ENCODE data around the gene KCNK4.
A peak's percentile ranks its signal among the peaks of the same experiment; 100 is the strongest.
"Not testable (repeated sequence)": the region's sequence is repeated elsewhere in the genome, so short reads cannot be mapped to it uniquely, and the experiment has no call there.

Gene KCNK4

GRCh38 chr11:64313491-64314145, 22.5 kb downstream of the KCNK4 start:
- DNase-seq, result no peak

GRCh38 chr11:64314146-64314804, 23.2 kb downstream of the KCNK4 start:
- DNase-seq, result no peak

- DNase-seq, result no peak
Observed at GRCh38 chr11:64314805-64315561, 23.9 kb downstream of the KCNK4 start.

GRCh38 chr11:64315667-64316526, 24.8 kb downstream of the KCNK4 start:
- DNase-seq, result not testable (repeated sequence)

GRCh38 chr11:64316672-64317324, 25.7 kb downstream of the KCNK4 start:
- DNase-seq, result peak; percentile 54

- DNase-seq, result peak; percentile 99
Observed at GRCh38 chr11:64317325-64317960, 26.3 kb downstream of the KCNK4 start, which contains the start of gene TRMT112. Gene TRMT112, minus strand, starts transcription at chr11:64317559. Its CDS starts 33 bp downstream, at chr11:64317526.

GRCh38 chr11:64317961-64318765, 27.1 kb downstream of the KCNK4 start, which contains the start of gene PRDX5:
Gene PRDX5, plus strand, starts transcription at chr11:64318121. Its CDS starts 95 bp downstream, at chr11:64318216.
- DNase-seq, result peak; percentile 97

GRCh38 chr11:64318766-64319761, 28.0 kb downstream of the KCNK4 start:
- DNase-seq, result no peak

GRCh38 chr11:64320556-64320955, 29.5 kb downstream of the KCNK4 start:
- no peak for DNase-seq

GRCh38 chr11:64321026-64321425, 29.9 kb downstream of the KCNK4 start:
- DNase-seq, result no peak

GRCh38 chr11:64321533-64321932, 30.4 kb downstream of the KCNK4 start:
- DNase-seq, result no peak

GRCh38 chr11:64322925-64323260, 31.8 kb downstream of the KCNK4 start:
- DNase-seq, result no peak

GRCh38 chr11:64323373-64323772, 32.3 kb downstream of the KCNK4 start:
- no peak for DNase-seq

- not testable (repeated sequence) for DNase-seq
Observed at GRCh38 chr11:64323984-64324383, 32.9 kb downstream of the KCNK4 start.

GRCh38 chr11:64324692-64325469, 33.8 kb downstream of the KCNK4 start:
- DNase-seq, result no peak

GRCh38 chr11:64327375-64327774, 36.3 kb downstream of the KCNK4 start:
- DNase-seq, result no peak

GRCh38 chr11:64327993-64328392, 36.9 kb downstream of the KCNK4 start:
- DNase-seq, result no peak

- no peak for DNase-seq
Observed at GRCh38 chr11:64330888-64331287, 39.8 kb downstream of the KCNK4 start.
